GM12864 (cell line): Measurements from ENCODE around the gene PLA2G2A.

Experiments used
- DNase-seq: peaks from one replicate; pipeline ENCODE4 v3.0.0-alpha.2; 2011; ENCODE audit warnings: low read depth
- H3K4me3 ChIP-seq: 2 replicates; pipeline ENCODE4 v1.5.1; 2011; ENCODE audit warnings: mild to moderate bottlenecking, low read depth, low read length, control low read depth
- CTCF ChIP-seq: IDR thresholded peaks from 2 replicates; pipeline ENCODE4 v1.5.1; 2011; ENCODE audit warnings: low read depth, mild to moderate bottlenecking, moderate library complexity, low read length, control low read depth, inconsistent platforms; ENCODE audit errors: missing control alignments

Gene PLA2G2A

GRCh38 chr1:19957779-19958178 lies 21.6 kb downstream of the PLA2G2A start:
- no peak for DNase-seq
- H3K4me3 ChIP-seq = no peak overlapping the region
- TF ChIP-seq CTCF = peak; percentile 7

- no peak for DNase-seq
- H3K4me3 ChIP-seq = no peak overlapping the region
- no peak for TF ChIP-seq CTCF
Measured at GRCh38 chr1:19955534-19956170, 23.8 kb downstream of the PLA2G2A start.

- DNase-seq = no peak
- H3K4me3 ChIP-seq = no peak overlapping the region
- no peak for TF ChIP-seq CTCF
Measured at GRCh38 chr1:19954059-19954458, 25.4 kb downstream of the PLA2G2A start.

- H3K4me3 ChIP-seq = no peak overlapping the region
- no peak for DNase-seq
- TF ChIP-seq CTCF = no peak
Measured at GRCh38 chr1:19949016-19949415, 30.4 kb downstream of the PLA2G2A start.

GRCh38 chr1:19946971-19947370 lies 32.4 kb downstream of the PLA2G2A start:
- no peak for TF ChIP-seq CTCF
- no peak for DNase-seq
- no peak overlapping the region for H3K4me3 ChIP-seq

GRCh38 chr1:19946331-19946751 lies 33.1 kb downstream of the PLA2G2A start:
- no peak overlapping the region for H3K4me3 ChIP-seq

More at GRCh38 chr1:19946331-19946751, 33.1 kb downstream of the PLA2G2A start:
- DNase-seq = no peak
- TF ChIP-seq CTCF = no peak
